GM13977 (cell line): ENCODE results near the gene DYNC2H1.

Experiments
- DNase-seq: peaks from one replicate; pipeline ENCODE4 v3.0.0; 2012; ENCODE audit warnings: low spot score
- CTCF ChIP-seq: IDR thresholded peaks from 2 replicates; pipeline ENCODE4 v1.5.1; 2012; ENCODE audit warnings: mild to moderate bottlenecking, control low read depth; ENCODE audit not compliant: insufficient read depth; ENCODE audit errors: extremely low read depth, missing control alignments
- in situ Hi-C: fragments of 300-500 bp; cut with MboI; formaldehyde crosslinking; loops from one replicate; pipeline ENCODE4 v1.12.0; 2022; ENCODE audit warnings: low sequenced_read_pairs, low pct_unique_long_range_greater_than_20kb, mixed read lengths, inconsistent platforms; ENCODE audit not compliant: unreplicated experiment

Gene DYNC2H1

DNA sequence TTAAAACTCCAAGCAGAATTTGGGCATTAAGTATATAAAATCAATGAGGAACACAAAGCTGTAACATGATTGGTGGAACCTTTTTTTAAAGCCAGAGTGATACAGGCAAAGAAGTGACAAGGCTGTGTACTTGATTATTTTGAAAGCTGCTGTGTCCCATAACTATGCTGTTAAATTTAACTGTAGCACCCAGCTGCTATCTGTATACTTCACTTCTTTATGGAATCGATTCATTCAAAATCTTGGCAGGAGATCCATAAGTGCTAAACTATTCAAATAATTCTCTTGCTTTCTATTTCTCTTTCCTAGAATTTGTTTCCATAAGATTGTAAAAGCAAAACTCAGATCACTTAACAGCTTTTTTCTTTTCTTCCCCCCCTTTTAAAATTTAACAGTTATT is 231.7 kb downstream of the DYNC2H1 start:
- DNase-seq = no peak
- no peak for TF ChIP-seq CTCF
- in situ Hi-C loops = no loop called here

DNA sequence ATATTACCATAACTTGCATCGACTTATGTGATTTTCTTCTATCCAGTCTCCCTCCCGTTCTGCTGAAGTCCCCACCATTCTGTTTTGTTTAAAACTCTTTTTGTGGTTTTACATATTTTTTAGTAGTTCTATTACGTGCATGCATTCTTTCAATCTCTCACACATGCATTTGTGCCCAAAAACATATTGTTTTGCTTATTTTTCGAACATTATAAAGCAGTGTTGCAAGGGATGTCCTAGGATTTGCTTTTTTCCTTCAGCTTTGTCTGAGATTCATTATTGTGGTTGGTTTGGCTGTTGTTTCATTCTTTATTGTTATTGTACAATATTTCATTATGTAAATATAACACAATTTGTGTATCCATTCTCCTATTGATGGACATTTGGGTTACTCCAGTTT is 235.7 kb downstream of the DYNC2H1 start:
- no peak for DNase-seq
- in situ Hi-C loops = no loop called here

GRCh38 chr11:103349595-103349994 is 240.4 kb downstream of the DYNC2H1 start:
- no peak for TF ChIP-seq CTCF
- in situ Hi-C loops = no loop called here
- DNase-seq = no peak

More for the DNA sequence above, 235.7 kb downstream of the DYNC2H1 start:
- no peak for TF ChIP-seq CTCF

GRCh38 chr11:103354656-103355055 is 245.4 kb downstream of the DYNC2H1 start:
- no peak for DNase-seq
- in situ Hi-C loops = no loop called here
- no peak for TF ChIP-seq CTCF

GRCh38 chr11:103358251-103358650 is 249.0 kb downstream of the DYNC2H1 start:
- no peak for DNase-seq
- no peak for TF ChIP-seq CTCF
- in situ Hi-C loops = no loop called here

GRCh38 chr11:103359216-103359615 is 250.0 kb downstream of the DYNC2H1 start:
- DNase-seq = no peak
- in situ Hi-C loops = no loop called here
- TF ChIP-seq CTCF = no peak

- in situ Hi-C loops = no loop called here
- no peak for TF ChIP-seq CTCF
- no peak for DNase-seq
Measured at GRCh38 chr11:103364687-103365086, 255.5 kb downstream of the DYNC2H1 start.
